CD4-positive, alpha-beta T cell treated with Interleukin-17A for 4 hours (primary cell): ENCODE data around the gene C1orf122.

Experiments
- DNase-seq: peaks from one replicate; pipeline ENCODE4 v3.0.0-alpha.2; 2020; ENCODE audit warnings: mixed read lengths

C1orf122 gene

DNA sequence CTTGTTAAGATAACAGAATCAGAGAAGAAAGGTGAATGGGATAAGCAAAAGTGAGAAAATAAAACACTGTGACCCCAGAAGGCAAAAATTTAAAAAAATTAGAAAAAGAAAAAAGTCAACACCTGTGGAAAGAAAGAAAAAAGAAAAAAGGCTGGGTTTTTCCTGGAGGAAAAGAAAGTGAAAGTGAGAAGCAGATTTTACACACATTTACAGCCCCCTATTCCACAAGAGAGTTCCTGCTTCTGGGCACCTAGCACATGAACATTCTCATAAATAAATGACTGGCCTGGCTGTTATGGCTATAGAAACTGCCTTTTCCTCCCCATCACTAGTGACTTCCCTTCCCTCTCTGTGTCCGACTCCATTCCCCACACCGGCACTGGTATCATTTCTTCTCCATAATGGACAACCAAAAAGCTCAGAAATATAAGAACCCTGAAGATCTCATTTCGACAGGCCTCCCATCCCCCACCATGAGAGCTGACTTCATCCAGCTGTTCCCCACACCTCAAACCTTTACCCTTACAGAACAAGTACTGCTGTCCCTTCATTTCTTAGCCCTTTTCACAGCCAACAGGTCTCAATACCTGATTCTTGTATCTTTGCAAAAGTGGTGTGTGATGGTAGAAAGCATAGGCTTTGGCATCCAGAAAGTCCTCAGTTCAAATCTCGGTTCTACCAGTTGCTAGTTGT, 39.2 kb downstream of the C1orf122 start:
- DNase-seq = no peak

DNA sequence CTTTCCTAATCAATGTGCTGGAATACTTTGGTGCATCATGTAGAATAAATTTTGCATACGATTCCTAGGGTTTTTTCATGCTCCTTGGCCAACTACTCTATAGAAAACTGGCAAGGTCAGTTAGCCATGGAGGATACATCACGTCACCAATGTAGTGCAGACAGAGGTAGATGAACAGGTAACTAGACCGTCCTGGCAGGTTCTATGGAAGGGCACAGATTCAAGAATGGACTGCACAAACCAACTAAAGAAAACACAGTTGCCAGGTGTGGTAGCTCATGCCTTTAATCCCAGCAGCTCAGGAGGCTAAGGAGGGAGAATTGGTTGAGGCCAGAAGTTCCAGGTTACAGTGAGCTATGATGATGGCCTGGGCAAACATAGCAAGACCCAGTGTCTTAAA, 41.9 kb downstream of the C1orf122 start:
- DNase-seq = no peak

DNA sequence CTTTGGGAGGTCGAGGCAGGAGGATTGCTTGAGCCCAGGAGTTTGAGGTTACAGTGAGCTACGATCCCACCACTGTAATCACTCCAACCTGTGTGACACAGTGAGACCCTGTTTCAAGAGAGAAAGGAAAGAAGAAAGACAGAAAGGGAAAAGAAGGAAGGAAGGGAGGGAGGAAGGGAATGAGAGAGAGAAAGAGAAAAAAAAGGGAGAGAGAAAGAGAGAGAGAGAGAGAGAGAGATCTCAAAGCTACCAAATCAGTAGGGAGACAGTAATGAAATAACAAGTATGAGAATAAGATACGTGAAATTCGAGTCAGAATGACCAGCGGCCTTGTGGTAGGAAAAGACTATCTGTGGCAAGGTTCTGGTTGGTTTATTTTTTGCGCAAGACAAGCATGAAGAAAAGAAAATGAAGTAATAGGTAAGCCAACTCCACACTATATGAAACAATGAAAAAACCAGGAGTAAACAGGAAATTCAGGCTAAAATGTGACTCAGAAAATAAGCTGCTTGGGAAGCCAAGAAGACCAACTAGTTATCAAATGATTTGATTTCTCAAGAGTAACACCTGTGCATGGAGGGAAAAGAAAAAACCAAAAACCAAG, 42.9 kb downstream of the C1orf122 start:
- DNase-seq = no peak

DNA sequence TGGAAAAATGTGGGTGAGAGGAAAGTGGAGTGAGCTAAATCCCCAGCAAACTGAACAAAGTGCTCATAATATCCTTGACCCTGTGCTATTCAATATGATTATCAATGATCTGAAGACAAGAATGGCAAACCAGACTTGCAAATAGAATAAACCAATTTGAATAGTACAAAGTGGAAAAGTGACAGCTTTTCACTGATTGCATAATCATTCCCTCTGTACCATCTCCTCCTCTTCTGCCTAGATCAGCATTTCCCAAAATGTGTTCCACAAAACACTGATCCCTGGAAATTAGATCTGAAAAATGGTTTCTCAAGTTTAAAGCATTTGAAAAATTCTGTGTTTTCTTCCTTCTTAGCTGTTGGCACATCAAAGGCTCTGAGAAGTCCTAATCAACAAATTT, 43.7 kb downstream of the C1orf122 start:
- DNase-seq = no peak

GRCh38 chr1:37851782-37852210, 44.2 kb downstream of the C1orf122 start:
- no peak for DNase-seq

DNA sequence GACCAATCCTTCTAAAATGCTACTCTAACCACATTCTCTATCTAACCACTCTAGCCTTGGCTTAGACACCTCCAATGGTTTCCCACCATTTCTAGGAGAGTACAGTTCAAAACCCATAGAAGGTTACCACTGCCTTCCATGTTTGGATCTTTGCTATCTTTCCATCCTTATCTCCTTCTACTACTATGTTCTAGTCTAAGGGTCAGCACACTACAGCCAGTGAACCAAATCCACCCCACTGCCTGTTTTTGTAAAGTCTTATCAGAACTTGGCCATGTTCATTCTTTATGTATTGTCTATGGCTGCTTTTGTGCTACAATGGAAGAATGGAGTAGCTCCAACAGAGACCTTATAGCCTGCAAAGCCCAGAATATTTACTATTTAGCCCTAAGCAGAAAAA, 45.6 kb downstream of the C1orf122 start:
- no peak for DNase-seq

DNA sequence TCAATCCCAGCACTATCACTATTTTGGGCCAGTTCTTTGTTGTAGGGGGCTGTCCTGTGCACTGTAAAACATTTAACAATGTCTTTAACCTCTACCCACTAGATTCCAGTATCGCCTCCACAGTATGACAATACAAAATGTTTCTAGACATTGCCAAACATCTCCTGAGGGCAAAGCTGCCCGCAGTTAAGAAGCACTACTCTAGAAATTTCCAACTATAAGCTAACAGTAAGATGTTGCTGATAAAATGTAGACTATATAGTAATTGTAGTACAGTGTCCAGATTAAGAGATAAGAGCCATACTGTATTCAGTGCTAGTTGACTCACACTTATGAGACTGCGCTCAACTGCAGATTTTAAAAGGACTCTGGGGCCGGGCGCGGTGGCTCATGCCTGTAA, 46.8 kb downstream of the C1orf122 start:
- DNase-seq = no peak
